NCI-H128 (cell line): Measurements from ENCODE around the gene FREM3.
"Not testable (repeated sequence)": the region's sequence is repeated elsewhere in the genome, so short reads cannot be mapped to it uniquely, and the experiment has no call there.

Source experiments
- DNase-seq: peaks from one replicate; lab custom pipeline; 2025; ENCODE audit not compliant: unreplicated experiment; lab: John Stamatoyannopoulos, UW

The FREM3 gene

DNA sequence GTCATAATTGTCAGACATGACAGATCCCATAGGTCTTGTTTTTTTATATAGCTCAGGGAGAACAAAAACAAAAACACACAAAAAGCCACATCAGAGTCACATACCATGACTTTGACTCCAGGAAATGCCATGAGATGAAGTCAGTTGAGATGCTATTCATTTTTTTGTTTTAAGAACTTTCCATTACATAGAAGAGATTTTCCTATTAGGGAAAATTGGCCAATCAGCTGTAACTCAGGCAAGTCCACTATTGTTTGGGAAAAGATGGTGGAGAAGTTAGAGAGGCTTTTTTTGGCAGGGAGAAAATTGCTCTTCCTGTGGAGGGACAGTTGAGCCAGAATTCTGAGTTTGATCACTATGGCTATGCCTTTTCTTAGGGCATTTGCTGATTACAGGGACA lies 114.4 kb downstream of the FREM3 start:
- no peak for DNase-seq

- DNase-seq = no peak
These were observed 114.9 kb downstream of the FREM3 start for GRCh38 chr4:143585548-143585947.

- DNase-seq = no peak
These were observed 119.0 kb downstream of the FREM3 start for GRCh38 chr4:143581331-143581946.

GRCh38 chr4:143575331-143575730 lies 125.1 kb downstream of the FREM3 start:
- DNase-seq = no peak

- no peak for DNase-seq
These were observed 136.0 kb downstream of the FREM3 start for GRCh38 chr4:143564472-143564871.

DNA sequence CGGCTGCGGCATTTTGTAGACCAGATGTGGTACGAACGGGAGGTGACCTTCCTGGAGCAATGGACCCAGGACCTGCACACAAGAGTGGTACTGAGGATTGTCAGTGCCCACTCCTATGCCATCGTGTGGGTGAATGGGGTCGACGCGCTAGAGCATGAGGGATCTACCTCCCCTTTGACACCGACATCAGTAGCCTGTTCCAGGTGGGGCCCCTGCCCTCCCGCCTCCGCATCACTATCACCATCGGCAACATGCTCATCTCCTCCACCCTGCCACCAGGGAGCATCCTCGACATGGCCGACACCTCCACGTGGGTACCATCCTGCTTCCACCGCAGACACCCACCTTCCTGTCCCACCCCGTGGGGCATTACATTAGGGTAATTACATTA lies 140.7 kb downstream of the FREM3 start:
- DNase-seq = no peak

DNA sequence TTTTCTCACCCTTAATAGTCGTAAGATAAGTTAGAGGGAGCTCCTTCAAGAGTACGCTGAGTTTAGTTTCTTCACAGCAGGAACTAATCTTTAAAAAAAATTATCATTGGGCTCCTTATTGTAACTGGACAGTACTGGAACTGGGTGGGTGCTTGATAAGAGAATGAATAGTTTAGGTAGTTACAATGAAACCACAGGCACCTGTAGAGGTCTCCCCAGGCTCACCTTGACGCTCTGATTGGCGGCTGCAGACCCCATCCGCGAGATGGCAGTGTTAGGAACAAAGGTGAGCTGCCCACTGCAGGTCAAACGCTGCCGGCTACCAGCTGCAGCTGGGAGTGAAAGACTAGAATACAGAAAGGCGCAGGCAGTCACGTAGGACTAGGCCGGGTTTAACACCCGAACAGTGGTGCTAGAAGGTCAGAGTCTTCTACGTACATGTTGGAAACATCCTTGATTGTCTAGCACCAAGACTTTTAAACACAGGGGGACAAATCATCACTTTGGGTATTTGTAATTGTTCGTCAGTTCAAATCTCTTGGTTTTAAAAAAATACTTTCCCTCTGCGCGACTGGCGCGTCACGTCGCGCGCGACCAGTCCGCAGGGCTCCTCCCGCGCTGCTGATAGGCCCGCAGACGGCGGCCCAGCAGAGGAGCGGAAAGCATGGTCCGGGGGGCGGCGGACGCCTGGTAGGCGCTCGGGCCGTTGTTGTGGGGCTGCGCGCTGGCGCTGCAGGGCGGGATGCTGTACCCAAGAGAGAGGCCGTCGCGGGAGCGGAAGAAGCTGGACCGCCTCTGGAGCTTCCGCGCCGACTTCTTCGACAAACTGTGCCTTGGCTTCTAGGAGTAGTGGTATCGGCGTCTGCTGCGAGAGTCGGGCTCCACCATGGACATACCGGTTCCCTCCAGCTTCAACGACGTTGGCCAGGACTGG lies 141.4 kb downstream of the FREM3 start:
- DNase-seq = peak; percentile 61

DNA sequence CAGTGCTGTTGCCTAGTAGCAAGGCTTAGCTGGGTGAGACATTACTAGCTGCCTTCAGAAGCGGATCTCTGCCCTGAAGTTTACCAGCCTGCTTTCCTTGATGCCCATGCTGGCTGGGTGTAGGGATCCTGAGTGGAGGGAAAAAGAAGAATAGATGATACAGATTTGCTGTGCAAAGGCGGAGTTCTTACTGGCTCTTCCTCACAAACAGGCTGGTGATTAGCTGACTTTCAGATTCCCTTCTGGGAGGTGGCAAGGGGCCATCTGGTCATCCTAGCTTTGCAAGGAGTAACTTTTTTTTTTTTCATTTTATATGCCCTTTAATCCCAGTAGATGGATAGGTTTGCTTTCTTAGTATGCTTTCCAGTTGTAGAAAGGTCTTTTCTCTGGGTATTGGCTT lies 142.2 kb downstream of the FREM3 start:
- no peak for DNase-seq

DNA sequence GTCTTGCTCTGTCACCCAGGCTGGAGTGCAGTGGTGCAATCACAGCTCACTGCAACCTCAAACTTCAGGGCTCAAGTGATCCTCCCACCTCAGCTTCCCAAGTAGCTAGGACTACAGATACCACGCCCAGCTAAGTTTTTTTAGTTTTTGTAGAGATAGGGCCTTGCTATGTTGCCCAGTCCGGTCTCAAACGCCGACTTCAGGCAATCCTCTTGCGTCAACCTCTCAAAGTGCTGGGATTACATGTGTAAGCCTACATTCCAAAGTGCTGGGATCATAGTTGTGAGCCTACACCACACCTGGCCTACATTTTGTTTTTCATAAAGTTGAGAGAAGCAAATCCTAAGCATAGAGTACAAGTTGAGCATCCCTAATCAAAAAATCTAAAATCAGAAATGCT lies 144.8 kb downstream of the FREM3 start:
- no peak for DNase-seq

DNA sequence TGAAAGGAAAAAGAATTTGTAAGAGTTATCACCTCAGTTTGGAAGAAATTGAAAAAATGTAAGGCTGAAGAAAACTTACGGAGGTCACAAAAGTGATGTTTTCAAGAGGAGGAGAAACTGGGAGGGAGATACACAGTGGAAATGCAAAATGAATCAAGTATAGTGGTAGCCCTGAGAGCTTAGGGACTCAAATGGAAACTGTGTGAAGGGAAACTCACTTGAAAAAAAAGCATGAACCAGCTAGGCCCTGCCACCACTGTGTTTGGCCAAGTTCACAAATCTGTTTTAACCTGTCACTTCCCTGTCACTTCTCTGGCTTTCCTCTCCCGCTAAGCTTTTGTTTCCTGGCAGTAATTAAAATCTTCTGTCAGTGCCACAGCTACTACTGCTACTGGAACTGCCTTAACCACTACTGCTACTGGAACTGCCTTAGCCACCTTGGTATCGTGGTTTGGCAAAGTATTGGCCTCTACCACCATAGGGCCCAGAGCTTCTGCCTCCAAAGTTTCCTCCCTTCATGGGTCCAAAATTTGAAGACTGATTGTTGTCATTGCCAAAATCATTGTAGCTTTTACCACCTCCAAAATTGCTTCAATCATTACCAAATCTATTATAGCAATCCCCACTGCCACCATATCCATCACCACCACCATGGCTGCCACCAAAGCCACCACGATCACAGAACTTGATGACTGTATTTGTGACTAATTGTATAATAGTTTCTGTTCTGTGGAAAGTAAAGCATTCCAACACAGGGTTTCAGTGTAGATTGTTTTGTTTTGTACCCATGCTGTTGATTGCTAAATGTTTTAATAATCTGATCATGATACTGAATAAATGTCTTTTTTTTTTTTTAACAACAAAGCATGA lies 145.5 kb downstream of the FREM3 start:
- DNase-seq = no peak

DNA sequence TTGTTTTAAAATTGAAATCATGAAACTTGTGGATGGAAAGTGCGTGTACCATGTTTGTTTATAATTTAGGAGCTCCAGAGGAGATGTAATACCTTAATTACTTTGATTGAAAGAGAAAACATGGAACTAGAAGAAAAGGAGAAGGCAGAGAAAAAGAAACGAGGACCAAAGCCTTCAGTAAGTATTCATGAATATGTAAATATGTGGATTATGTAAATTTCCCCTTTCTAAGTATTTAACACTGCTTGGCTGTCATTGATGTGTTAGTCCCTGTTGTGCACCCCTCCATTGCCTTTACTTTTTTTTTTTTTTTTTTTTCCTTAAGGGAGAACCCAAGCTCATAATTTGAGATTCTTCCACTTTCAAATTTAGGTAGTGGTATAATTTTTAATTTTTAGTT lies 150.5 kb downstream of the FREM3 start:
- DNase-seq = no peak

DNA sequence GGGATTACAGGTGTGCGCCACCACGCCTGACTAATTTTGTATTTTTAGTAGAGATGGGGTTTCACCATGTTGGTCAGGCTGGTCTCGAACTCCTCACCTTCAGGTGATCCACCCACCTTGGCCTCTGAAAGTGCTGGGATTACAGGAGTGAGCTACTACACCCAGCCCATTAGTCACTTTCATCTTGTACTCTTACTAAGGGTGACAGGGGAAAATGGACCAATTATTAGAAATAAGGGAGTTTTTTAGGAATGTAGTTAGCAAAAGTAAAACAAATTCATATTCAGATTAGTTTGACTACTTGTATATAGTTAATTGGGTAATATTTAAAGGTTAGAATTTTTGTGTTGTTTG lies 160.8 kb downstream of the FREM3 start:
- no peak for DNase-seq

DNA sequence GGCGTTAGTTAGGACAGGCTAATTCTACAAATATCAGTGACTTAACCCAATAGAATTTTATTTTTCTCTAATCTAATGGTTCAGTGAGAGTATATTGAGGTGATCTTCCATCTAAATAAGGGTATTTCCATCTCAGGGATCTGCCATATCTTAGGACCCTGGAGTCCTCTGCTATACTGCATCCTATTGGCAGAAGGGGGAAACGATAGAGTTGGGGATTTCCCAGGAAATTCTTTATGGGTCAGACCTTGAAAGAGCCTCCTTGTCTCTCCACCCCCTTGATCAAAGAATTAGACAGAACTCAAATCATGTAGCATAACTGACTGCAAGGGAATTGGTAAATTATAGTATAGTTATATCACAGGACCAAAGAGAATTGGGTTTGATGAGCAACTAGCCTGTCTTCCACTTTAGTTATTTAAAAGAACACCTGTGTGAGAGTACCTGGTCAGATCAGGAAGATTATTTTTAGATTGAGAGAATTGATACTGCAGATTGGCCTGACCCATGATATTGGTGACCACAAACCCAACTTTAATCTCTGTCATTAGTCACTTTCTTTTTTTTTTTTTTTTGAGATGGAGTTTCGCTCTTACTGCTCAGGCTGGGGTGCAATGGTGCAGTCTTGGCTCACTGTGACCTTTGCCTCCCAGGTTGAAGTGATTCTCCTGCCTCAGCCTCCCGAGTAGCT lies 161.4 kb downstream of the FREM3 start:
- DNase-seq = no peak

DNA sequence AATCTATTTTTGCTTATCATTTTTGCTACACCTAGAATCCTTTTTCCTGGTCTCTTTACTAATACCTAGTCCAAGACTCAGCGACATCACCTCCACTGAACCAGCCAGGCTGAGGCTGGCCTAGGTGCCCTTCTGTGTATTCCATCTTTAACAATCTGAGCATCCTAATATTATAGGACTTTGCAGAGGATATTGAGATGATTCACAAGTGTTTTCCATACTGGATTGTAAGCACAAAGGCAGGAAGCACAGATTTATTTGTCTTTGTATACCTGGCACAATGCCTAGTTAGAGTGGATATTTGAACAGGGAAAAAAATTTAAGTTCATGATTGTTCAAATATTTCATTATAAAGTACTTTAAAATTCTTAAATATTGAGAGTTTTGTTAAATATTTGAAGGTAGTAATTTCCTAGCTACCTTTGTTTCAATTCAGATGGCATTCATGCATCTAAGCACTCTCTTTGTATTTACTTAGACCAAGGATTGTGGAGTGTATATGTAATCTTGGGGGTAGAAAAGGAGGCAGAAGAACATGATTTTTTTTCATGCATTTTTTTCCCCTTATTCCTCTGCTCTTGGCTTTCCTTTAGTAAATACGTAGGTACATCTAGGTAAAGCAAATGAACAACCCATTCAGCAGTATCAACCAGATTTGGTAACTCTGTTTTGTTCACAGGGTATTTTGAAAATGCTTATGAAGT lies 168.5 kb downstream of the FREM3 start:
- DNase-seq = no peak

GRCh38 chr4:143531380-143531779 lies 169.1 kb downstream of the FREM3 start:
- no peak for DNase-seq

- DNase-seq = not testable (repeated sequence)
These were observed 172.4 kb downstream of the FREM3 start for GRCh38 chr4:143528046-143528445.
